Activated CD8-positive, alpha-beta T cell treated with anti-CD3 and anti-CD28 coated beads for 36 hours (primary cell): ENCODE data around the gene MTOR. TPM values are rescaled to one million over a fixed set of nuclear protein-coding genes. Genes with fewer than 3 reads are reported as not detected.

Experiments
- ATAC-seq: fragments of 200-7000 bp; cut with Tn5 transposase; one replicate; pipeline ENCODE4 v1.10.0; 2021; ENCODE audit warnings: mild to moderate bottlenecking, moderate library complexity
- CTCF ChIA-PET: fragments of 350-600 bp; sonication (Branson Sonifier 250); formaldehyde crosslinking; loops from one replicate; lab custom pipeline; 2021; ENCODE audit warnings: antibody characterized with exemption; lab: Charles Lee
- POLR2A ChIA-PET: fragments of 350-600 bp; sonication (Branson Sonifier 250); formaldehyde crosslinking; loops from one replicate; lab custom pipeline; 2021; ENCODE audit warnings: antibody characterized with exemption; lab: Charles Lee
- DNase-seq: peaks from one replicate; pipeline ENCODE4 v3.0.0-alpha.2; 2020
- H3K27ac Mint-ChIP-seq: one replicate; pipeline ENCODE4 v1.8.0; 2021; ENCODE audit warnings: mild to moderate bottlenecking, mixed read lengths
- H3K27me3 Mint-ChIP-seq: one replicate; pipeline ENCODE4 v1.8.0; 2021; ENCODE audit warnings: mixed read lengths
- H3K36me3 Mint-ChIP-seq: one replicate; pipeline ENCODE4 v1.8.0; 2021; ENCODE audit warnings: low read depth, mixed read lengths
- H3K4me1 Mint-ChIP-seq: one replicate; pipeline ENCODE4 v1.8.0; 2021; ENCODE audit warnings: low read depth, mixed read lengths
- H3K4me3 Mint-ChIP-seq: one replicate; pipeline ENCODE4 v1.8.0; 2021; ENCODE audit warnings: mild to moderate bottlenecking, moderate library complexity, mixed read lengths
- H3K9me3 Mint-ChIP-seq: one replicate; pipeline ENCODE4 v1.8.0; 2021; ENCODE audit warnings: mixed read lengths
- intact Hi-C: fragments of 100-400 bp; cut with micrococcal nuclease; formaldehyde crosslinking; loops from one replicate; pipeline ENCODE4 v1.10.0; 2022
- total RNA-seq, 2 experiments: library from RNA; stranded (reverse); gene quantifications; one replicate each; pipeline ENCODE4 v1.2.3, GENCODE V29; 2021
- TF ChIP-seq, protein P1 (sequence below): fragments of 200-600 bp; IDR thresholded peaks from one replicate; pipeline ENCODE4 v1.8.0; 2022; ENCODE audit warnings: antibody characterized with exemption, mild to moderate bottlenecking

MTOR gene
- total RNA-seq, 2 experiments from 2014 or later = 34.7 to 36.8 TPM

DNA sequence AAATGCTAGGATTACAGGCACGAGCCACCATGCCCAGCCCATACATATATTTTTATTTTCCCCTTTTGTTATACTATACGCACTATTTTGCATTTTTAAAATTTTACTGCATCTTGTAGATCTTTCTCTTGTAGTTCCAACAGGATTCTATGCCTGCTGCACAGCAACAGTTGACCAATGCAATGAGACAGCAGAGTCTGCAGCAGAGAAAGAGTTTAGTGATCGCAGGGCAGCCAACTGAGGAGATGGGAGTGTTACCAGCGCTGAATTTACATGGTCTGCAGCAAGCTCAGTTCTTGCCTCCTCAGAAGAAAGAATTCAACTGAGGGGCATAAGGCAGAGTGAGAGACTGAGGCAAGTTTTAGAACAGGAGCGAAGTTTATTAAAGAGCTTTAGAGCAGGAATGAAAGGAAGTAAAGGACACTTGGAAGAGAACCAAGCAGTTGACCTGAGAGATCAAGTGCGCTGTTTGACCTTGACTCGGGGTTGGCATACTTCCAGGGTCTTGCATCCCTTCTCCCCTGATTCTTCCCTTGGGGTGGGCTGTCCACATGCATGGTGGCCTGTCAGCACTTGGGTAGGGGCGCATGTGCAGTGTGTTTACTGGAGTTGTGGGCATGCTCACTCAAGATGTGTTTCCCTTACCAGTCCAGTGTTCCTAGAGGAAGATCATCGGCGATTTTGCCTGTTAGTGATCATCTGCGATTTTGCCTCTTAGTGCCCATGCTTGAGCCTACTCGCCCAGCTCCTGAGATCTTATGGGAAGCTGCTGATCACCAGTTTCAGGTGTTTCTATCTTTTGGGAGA, 4.1 kb upstream of the MTOR start:
- H3K9me3 Mint-ChIP-seq = no peaks in the 10 kb centered on the region
- no peak overlapping the region for H3K4me3 Mint-ChIP-seq
- H3K27me3 Mint-ChIP-seq = peaks cover 1% of the 10 kb centered on the region
- H3K36me3 Mint-ChIP-seq = no peaks in the 10 kb centered on the region
- no peak for DNase-seq
- no peak for ATAC-seq
- peaks cover 8% of the 10 kb centered on the region for H3K4me1 Mint-ChIP-seq
- ChIA-PET POLR2A (interaction anchor here (0.6 to 1.0 kb wide), 2 partner anchors 12 to 14 kb away, joined by 3 to 4 read pairs; no protein-coding TSS in a partner anchor), CTCF (interaction anchor here (1.7 kb wide), 1 partner anchor 229 kb away, joined by 6 read pairs; no protein-coding TSS in a partner anchor)
- no peak overlapping the region for H3K27ac Mint-ChIP-seq
- TF ChIP-seq, protein P1, sequence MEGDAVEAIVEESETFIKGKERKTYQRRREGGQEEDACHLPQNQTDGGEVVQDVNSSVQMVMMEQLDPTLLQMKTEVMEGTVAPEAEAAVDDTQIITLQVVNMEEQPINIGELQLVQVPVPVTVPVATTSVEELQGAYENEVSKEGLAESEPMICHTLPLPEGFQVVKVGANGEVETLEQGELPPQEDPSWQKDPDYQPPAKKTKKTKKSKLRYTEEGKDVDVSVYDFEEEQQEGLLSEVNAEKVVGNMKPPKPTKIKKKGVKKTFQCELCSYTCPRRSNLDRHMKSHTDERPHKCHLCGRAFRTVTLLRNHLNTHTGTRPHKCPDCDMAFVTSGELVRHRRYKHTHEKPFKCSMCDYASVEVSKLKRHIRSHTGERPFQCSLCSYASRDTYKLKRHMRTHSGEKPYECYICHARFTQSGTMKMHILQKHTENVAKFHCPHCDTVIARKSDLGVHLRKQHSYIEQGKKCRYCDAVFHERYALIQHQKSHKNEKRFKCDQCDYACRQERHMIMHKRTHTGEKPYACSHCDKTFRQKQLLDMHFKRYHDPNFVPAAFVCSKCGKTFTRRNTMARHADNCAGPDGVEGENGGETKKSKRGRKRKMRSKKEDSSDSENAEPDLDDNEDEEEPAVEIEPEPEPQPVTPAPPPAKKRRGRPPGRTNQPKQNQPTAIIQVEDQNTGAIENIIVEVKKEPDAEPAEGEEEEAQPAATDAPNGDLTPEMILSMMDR = no peak
- intact Hi-C loops = no loop called here

DNA sequence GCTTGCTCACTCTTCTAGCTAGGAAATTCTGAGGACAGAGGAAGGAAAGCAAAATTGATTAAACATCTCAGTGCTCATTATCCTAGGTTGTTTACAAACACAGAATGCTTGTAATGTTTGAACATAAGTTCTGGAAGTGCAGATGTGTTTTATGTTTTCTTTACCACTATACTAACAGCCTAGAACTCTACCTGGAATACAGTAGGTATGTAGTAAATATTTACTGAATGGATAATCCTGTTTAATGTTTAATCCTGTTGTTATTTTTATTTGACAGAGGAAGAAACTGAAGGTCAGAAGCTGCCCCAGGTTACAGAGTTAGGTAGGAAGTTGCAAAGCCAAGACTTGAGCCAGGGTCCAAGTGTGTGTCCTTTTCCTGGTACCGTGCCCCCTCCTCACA, 6.1 kb downstream of the MTOR start:
- H3K27me3 Mint-ChIP-seq = no peaks in the 10 kb centered on the region
- ChIA-PET POLR2A (interaction anchor here (0.6 to 0.8 kb wide), 2 partner anchors 10 to 18 kb away, joined by 3 to 4 read pairs; no protein-coding TSS in a partner anchor), CTCF (no interaction called here)
- intact Hi-C loops = no loop called here
- no peak overlapping the region for H3K27ac Mint-ChIP-seq
- ATAC-seq (no peak), DNase-seq (no peak)
- peaks cover 49% of the 10 kb centered on the region for H3K36me3 Mint-ChIP-seq
- TF ChIP-seq, protein P1 = no peak
- peaks cover 3% of the 10 kb centered on the region for H3K4me1 Mint-ChIP-seq
- H3K4me3 Mint-ChIP-seq = no peak overlapping the region
- H3K9me3 Mint-ChIP-seq = no peaks in the 10 kb centered on the region

DNA sequence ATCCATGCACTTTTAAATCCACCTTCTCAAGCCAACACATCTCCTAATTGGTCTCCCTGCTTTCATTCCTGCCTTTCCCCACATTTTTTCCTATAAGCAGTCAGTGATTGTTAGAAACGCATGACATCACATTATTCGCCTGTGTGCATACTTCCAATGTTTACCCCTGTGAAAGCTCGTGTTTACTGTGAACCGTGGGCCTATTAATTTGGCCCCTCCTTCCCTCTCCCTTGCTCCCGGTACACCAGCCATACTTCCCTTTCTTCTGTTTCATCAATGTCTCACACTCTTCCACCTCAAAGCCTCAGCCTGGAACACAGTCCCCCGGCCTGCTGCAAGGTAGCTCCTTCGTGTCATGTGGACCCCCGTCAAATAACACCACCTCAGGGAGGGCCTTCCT, 9.1 kb downstream of the MTOR start:
- TF ChIP-seq, protein P1 = no peak

DNA sequence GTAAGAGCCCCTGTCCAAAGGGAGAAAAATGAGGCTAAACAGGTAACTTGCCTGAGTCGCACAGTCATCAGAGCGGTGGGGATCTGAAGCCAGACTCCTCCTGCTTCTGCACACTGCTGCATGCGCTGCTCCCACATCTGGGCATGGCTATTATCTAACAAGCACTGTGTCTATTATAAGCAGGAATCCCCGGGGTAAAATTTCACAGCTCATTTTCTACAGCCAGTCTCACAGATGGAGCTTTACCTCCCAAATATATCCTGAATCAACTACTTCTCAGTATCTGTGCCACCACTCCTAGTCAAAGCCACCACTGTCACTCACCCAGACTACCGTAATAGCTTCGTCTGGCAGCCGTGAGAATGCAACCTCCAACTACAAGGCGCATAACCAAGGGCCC, 9.8 kb downstream of the MTOR start:
- ChIA-PET CTCF (interaction anchor here (2.3 kb wide), 1 partner anchor 10 kb away, joined by 8 read pairs; no protein-coding TSS in a partner anchor), POLR2A (interaction anchor here (1.8 kb wide), 1 partner anchor 10 kb away, joined by 11 read pairs; the partner anchor contains the start of gene MTOR)
- peaks cover 46% of the 10 kb centered on the region for H3K36me3 Mint-ChIP-seq
- H3K4me3 Mint-ChIP-seq = no peak overlapping the region
- no peaks in the 10 kb centered on the region for H3K9me3 Mint-ChIP-seq
- H3K4me1 Mint-ChIP-seq = no peaks in the 10 kb centered on the region
- DNase-seq (no peak), ATAC-seq (no peak)
- TF ChIP-seq, protein P1 = no peak
- H3K27ac Mint-ChIP-seq = no peak overlapping the region
- no peaks in the 10 kb centered on the region for H3K27me3 Mint-ChIP-seq
- intact Hi-C loops = no loop called here

More for the DNA sequence above, 9.1 kb downstream of the MTOR start:
- ChIA-PET POLR2A (interaction anchor here (0.5 to 1.8 kb wide), 3 partner anchors 9 to 453 kb away, joined by 3 to 11 read pairs (median 3); partner anchors contain the start of gene MTOR), CTCF (interaction anchor here (2.3 kb wide), 1 partner anchor 11 kb away, joined by 8 read pairs; no protein-coding TSS in a partner anchor)
- no peaks in the 10 kb centered on the region for H3K27me3 Mint-ChIP-seq
- H3K9me3 Mint-ChIP-seq = no peaks in the 10 kb centered on the region
- ATAC-seq (no peak), DNase-seq (no peak)
- no peak overlapping the region for H3K4me3 Mint-ChIP-seq
- intact Hi-C loops = no loop called here
- H3K36me3 Mint-ChIP-seq = peaks cover 53% of the 10 kb centered on the region
- H3K27ac Mint-ChIP-seq = no peak overlapping the region
- no peaks in the 10 kb centered on the region for H3K4me1 Mint-ChIP-seq

DNA sequence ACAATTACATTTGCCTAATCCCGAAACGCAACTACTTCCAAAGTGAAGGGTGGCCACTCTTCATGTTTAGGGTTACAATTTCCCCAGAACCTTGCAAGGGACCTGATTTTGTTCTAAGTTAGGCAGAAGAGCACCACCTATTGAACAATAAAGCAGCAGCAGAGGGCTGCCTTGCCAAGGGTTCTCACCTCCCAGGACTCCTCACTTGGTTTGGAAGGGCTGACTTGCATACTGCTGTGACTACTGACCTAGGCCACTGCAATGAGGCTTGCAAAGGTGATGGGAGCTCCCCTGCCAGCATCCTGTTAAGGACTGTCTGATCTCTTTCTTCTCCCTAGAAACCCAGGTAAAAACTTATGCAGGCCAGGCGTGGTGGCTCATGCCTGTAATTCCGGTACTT, 14.2 kb downstream of the MTOR start:
- H3K27ac Mint-ChIP-seq = no peak overlapping the region
- CTCF ChIA-PET = no interaction called here
- POLR2A ChIA-PET = interaction anchor here (0.6 kb wide), 1 partner anchor 212 kb away, joined by 3 read pairs; no protein-coding TSS in a partner anchor

More for the DNA sequence above, 14.2 kb downstream of the MTOR start:
- Mint-ChIP-seq H3K4me3 (no peak overlapping the region), H3K4me1 (no peaks in the 10 kb centered on the region), H3K36me3 (peaks cover 27% of the 10 kb centered on the region), H3K9me3 (no peaks in the 10 kb centered on the region), H3K27me3 (no peaks in the 10 kb centered on the region)
- no peak for ATAC-seq
- TF ChIP-seq, protein P1 = no peak
- DNase-seq = no peak
- intact Hi-C loops = no loop called here
